ENCODE data around the gene ADAM17. TPM values are rescaled to one million over a fixed set of nuclear protein-coding genes. Genes with fewer than 3 reads are reported as not detected.

ADAM17 gene
- total and polyA plus RNA-seq, 9 of the 15 experiments (the other 6 are each of a cell fraction or from before 2014, with no cell fraction given), result 5.8 to 30.0 (median 19.0) TPM

DNA sequence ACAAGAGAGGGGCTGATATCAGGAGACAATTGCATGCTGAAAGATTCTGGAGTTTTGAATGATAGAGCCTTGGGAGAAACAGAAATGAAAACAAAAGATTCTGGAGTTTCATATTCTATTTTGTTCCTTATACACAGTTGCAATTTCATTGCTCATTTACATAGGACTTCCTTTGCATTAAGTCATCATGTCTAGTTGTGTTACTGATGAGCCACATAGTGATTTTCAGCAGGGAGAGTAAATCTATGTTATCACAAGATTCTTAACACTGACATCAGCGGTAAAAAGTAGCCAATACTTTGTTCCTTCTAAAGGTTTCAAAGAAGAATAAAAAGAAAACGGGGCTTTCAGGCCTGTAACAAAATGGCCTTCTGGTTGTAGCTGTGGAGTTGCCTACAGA is 7.1 kb downstream of the ADAM17 start:
- no peak overlapping the region for H3K4me2 ChIP-seq (ENCODE audit: insufficient read depth, low read length)
- CTCF ChIA-PET (ENCODE audit: low intra/inter-chr PET ratio), result no interaction called here
- TF ChIP-seq LEF1 (IDR thresholded peaks at IDR 0.05) (0 out of 2 replicates have a peak, but pooled peaks have one; percentile 31), ZNF766 (CRISPR knock-in tag; conservative IDR thresholded peaks at IDR 0.05) (peak; percentile 39; the same call in 1 of the 2 replicates), BACH1 (tag; IDR thresholded peaks at IDR 0.05) (0 out of 2 replicates have a peak, but pooled peaks have one; percentile 46), MEIS2 (IDR thresholded peaks at IDR 0.05; ENCODE audit: partially characterized antibody) (peak; percentile 29), NR2C2 (CRISPR knock-in tag; IDR thresholded peaks at IDR 0.05) (no peak), NR2C2 (tag; IDR thresholded peaks at IDR 0.05) (peak; percentile 41; the same call in 1 of the 2 replicates), STAT5A (IDR thresholded peaks at IDR 0.05; ENCODE audit: borderline replicate concordance, low read length) (no peak), ATF7 (IDR thresholded peaks at IDR 0.05) (0 out of 2 replicates have a peak, but pooled peaks have one; percentile 10), YY1 (IDR thresholded peaks at IDR 0.05; ENCODE audit: borderline replicate concordance in 1 of 3, control insufficient read depth in 1 of 3, extremely low read depth in 1 of 3, insufficient read depth in 3 of 3, insufficient read length in 1 of 3, insufficient replicate concordance in 2 of 3, low read depth in 1 of 3, low read length in 2 of 3) (peak in 1 of 3 experiments; percentile 47)
- TF ChIP-seq, protein P1, sequence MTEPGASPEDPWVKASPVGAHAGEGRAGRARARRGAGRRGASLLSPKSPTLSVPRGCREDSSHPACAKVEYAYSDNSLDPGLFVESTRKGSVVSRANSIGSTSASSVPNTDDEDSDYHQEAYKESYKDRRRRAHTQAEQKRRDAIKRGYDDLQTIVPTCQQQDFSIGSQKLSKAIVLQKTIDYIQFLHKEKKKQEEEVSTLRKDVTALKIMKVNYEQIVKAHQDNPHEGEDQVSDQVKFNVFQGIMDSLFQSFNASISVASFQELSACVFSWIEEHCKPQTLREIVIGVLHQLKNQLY (CRISPR knock-in tag; conservative IDR thresholded peaks at IDR 0.05), result no peak
- TF ChIP-seq, protein P2, sequence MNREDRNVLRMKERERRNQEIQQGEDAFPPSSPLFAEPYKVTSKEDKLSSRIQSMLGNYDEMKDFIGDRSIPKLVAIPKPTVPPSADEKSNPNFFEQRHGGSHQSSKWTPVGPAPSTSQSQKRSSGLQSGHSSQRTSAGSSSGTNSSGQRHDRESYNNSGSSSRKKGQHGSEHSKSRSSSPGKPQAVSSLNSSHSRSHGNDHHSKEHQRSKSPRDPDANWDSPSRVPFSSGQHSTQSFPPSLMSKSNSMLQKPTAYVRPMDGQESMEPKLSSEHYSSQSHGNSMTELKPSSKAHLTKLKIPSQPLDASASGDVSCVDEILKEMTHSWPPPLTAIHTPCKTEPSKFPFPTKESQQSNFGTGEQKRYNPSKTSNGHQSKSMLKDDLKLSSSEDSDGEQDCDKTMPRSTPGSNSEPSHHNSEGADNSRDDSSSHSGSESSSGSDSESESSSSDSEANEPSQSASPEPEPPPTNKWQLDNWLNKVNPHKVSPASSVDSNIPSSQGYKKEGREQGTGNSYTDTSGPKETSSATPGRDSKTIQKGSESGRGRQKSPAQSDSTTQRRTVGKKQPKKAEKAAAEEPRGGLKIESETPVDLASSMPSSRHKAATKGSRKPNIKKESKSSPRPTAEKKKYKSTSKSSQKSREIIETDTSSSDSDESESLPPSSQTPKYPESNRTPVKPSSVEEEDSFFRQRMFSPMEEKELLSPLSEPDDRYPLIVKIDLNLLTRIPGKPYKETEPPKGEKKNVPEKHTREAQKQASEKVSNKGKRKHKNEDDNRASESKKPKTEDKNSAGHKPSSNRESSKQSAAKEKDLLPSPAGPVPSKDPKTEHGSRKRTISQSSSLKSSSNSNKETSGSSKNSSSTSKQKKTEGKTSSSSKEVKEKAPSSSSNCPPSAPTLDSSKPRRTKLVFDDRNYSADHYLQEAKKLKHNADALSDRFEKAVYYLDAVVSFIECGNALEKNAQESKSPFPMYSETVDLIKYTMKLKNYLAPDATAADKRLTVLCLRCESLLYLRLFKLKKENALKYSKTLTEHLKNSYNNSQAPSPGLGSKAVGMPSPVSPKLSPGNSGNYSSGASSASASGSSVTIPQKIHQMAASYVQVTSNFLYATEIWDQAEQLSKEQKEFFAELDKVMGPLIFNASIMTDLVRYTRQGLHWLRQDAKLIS (CRISPR knock-in tag; IDR thresholded peaks at IDR 0.05), result no peak
- TF ChIP-seq, protein P3, sequence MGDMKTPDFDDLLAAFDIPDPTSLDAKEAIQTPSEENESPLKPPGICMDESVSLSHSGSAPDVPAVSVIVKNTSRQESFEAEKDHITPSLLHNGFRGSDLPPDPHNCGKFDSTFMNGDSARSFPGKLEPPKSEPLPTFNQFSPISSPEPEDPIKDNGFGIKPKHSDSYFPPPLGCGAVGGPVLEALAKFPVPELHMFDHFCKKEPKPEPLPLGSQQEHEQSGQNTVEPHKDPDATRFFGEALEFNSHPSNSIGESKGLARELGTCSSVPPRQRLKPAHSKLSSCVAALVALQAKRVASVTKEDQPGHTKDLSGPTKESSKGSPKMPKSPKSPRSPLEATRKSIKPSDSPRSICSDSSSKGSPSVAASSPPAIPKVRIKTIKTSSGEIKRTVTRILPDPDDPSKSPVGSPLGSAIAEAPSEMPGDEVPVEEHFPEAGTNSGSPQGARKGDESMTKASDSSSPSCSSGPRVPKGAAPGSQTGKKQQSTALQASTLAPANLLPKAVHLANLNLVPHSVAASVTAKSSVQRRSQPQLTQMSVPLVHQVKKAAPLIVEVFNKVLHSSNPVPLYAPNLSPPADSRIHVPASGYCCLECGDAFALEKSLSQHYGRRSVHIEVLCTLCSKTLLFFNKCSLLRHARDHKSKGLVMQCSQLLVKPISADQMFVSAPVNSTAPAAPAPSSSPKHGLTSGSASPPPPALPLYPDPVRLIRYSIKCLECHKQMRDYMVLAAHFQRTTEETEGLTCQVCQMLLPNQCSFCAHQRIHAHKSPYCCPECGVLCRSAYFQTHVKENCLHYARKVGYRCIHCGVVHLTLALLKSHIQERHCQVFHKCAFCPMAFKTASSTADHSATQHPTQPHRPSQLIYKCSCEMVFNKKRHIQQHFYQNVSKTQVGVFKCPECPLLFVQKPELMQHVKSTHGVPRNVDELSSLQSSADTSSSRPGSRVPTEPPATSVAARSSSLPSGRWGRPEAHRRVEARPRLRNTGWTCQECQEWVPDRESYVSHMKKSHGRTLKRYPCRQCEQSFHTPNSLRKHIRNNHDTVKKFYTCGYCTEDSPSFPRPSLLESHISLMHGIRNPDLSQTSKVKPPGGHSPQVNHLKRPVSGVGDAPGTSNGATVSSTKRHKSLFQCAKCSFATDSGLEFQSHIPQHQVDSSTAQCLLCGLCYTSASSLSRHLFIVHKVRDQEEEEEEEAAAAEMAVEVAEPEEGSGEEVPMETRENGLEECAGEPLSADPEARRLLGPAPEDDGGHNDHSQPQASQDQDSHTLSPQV (IDR thresholded peaks at IDR 0.05), result peak; percentile 83

More for the DNA sequence above, 7.1 kb downstream of the ADAM17 start:
- no peaks in the 10 kb centered on the region for H3K27me3 ChIP-seq (ENCODE audit: control insufficient read depth in 2 of 2, insufficient read depth in 2 of 2, low read length in 2 of 2)
- no peaks in the 10 kb centered on the region for H3K9me1 ChIP-seq (ENCODE audit: control insufficient read depth, insufficient read depth, low read length)
- ATAC-seq (peak; percentile 22), DNase-seq (ENCODE audit: extremely low read depth in 1 of 4, low spot score in 3 of 4) (peak in 1 of 4 experiments; percentile 8), FAIRE-seq (no peak)
- H3K4me1 ChIP-seq (replicated peaks in 1 of 2; ENCODE audit: control insufficient read depth in 2 of 2, insufficient read depth in 2 of 2, low read length in 2 of 2), result peaks cover 5 to 26% of the 10 kb centered on the region in 2 experiments; a peak in 4 of 5 replicates
- POLR2A ChIA-PET, result interaction anchor here (1.3 to 2.0 kb wide), 3 partner anchors 9 to 222 kb away, joined by 4 to 9 read pairs (median 6); no protein-coding TSS in a partner anchor
- no peak overlapping the region for H3K4me3 ChIP-seq
- H3K9ac ChIP-seq (ENCODE audit: insufficient read depth in 1 of 2, low read depth in 2 of 2, low read length in 2 of 2), result no peak overlapping the region; a peak in 1 of 4 replicates
- no peak overlapping the region for H2AFZ ChIP-seq (ENCODE audit: low read depth, low read length)
- no TSS peak for BruUV-seq (replicated peaks)
- H3K36me3 ChIP-seq (ENCODE audit: control insufficient read depth, insufficient read depth, low read length), result no peaks in the 10 kb centered on the region
- H4K20me1 ChIP-seq (replicated peaks; ENCODE audit: control insufficient read depth, insufficient read depth, low read length), result peaks cover 8% of the 10 kb centered on the region; the same call in 1 of the 2 replicates
- H3K79me2 ChIP-seq (ENCODE audit: control insufficient read depth, insufficient read depth, low read length), result peaks cover 95% of the 10 kb centered on the region
- in situ Hi-C loops (cut with MboI), result no loop called here
- peak overlapping the region; percentile 13; the same call in 1 of the 3 replicates for H3K27ac ChIP-seq (ENCODE audit: extremely low read depth, low read depth, low read length)
- intact Hi-C loops (cut with micrococcal nuclease), result no loop called here
- no peaks in the 10 kb centered on the region for H3K9me3 ChIP-seq (replicated peaks; ENCODE audit: control insufficient read depth, insufficient read depth, low read depth, low read length)
- 0% methylated on average over 2 of the region's 2 CpGs for WGBS (ENCODE audit: insufficient coverage, low coverage, missing lambda C conversion rate)
